Measurements from ENCODE around the gene TRAF3IP3. TPM values are rescaled to one million over a fixed set of nuclear protein-coding genes. Genes with fewer than 3 reads are reported as not detected.

Gene TRAF3IP3
- total and polyA plus RNA-seq, 4 donors, result 0.88 to 9.0 (median 2.7) TPM

GRCh38 chr1:209817691-209818090 lies 61.8 kb downstream of the TRAF3IP3 start:
- 83 to 91% methylated on average over 1 of the region's 1 CpG for WGBS, 2 donors
- Histone ChIP-seq H3K9me3 (ENCODE audit: control insufficient read depth, low read length) (no peaks in the 10 kb centered on the region), H3K4me3 (ENCODE audit: low read length in 2 of 2) (no peak overlapping the region), H3K4me1 (ENCODE audit: control insufficient read depth in 1 of 2, insufficient read depth in 2 of 2, low read length in 2 of 2) (no peaks in the 10 kb centered on the region), H3K27me3 (ENCODE audit: control insufficient read depth in 1 of 2, insufficient read depth in 2 of 2, low read length in 1 of 2) (no peaks in the 10 kb centered on the region), H3K36me3 (ENCODE audit: control insufficient read depth in 1 of 2, insufficient read depth in 2 of 2, low read length in 1 of 2) (no peaks in the 10 kb centered on the region), H3K27ac (ENCODE audit: low read depth in 1 of 2, low read length in 2 of 2) (no peak overlapping the region)
- DNase-seq, result no peak
- intact Hi-C loops (cut with DNase I), result no loop called here
- ATAC-seq (ENCODE audit: low FRiP score), result no peak

GRCh38 chr1:209819058-209819457 lies 63.2 kb downstream of the TRAF3IP3 start:
- H3K4me3 ChIP-seq (ENCODE audit: low read length in 2 of 2), result no peak overlapping the region
- intact Hi-C loops (cut with DNase I), result no loop called here

GRCh38 chr1:209820986-209821385 lies 65.1 kb downstream of the TRAF3IP3 start:
- no peaks in the 10 kb centered on the region for H3K27me3 ChIP-seq (ENCODE audit: control insufficient read depth in 1 of 2, insufficient read depth in 2 of 2, low read length in 1 of 2)
- no peak overlapping the region for H3K4me3 ChIP-seq (ENCODE audit: low read length in 2 of 2)
- H3K9me3 ChIP-seq (ENCODE audit: control insufficient read depth, low read length), result no peaks in the 10 kb centered on the region
- DNase-seq, result no peak
- H3K27ac ChIP-seq (ENCODE audit: low read depth in 1 of 2, low read length in 2 of 2), result no peak overlapping the region
- intact Hi-C loops (cut with DNase I), result loop anchor here in 1 of 2 donors (5.0 kb wide), 1 partner anchor 34 kb away; no protein-coding TSS in a partner anchor
- no peak for ATAC-seq (ENCODE audit: low FRiP score)
- no peaks in the 10 kb centered on the region for H3K36me3 ChIP-seq (ENCODE audit: control insufficient read depth in 1 of 2, insufficient read depth in 2 of 2, low read length in 1 of 2)
- H3K4me1 ChIP-seq (ENCODE audit: control insufficient read depth in 1 of 2, insufficient read depth in 2 of 2, low read length in 2 of 2), result no peaks in the 10 kb centered on the region
- 36 to 52% methylated on average over 4 of the region's 4 CpGs for WGBS, 2 donors

More at GRCh38 chr1:209819058-209819457, 63.2 kb downstream of the TRAF3IP3 start:
- no peaks in the 10 kb centered on the region for H3K27me3 ChIP-seq (ENCODE audit: control insufficient read depth in 1 of 2, insufficient read depth in 2 of 2, low read length in 1 of 2)
- 29 to 50% methylated on average over 1 of the region's 1 CpG for WGBS, 2 donors
- no peaks in the 10 kb centered on the region for H3K36me3 ChIP-seq (ENCODE audit: control insufficient read depth in 1 of 2, insufficient read depth in 2 of 2, low read length in 1 of 2)
- H3K4me1 ChIP-seq (ENCODE audit: control insufficient read depth in 1 of 2, insufficient read depth in 2 of 2, low read length in 2 of 2), result no peaks in the 10 kb centered on the region
- ATAC-seq (ENCODE audit: low FRiP score) (no peak), DNase-seq (no peak)
- no peak overlapping the region for H3K27ac ChIP-seq (ENCODE audit: low read depth in 1 of 2, low read length in 2 of 2)
- no peaks in the 10 kb centered on the region for H3K9me3 ChIP-seq (ENCODE audit: control insufficient read depth, low read length)

- intact Hi-C loops (cut with DNase I), result loop anchor here in 1 of 2 donors (5.0 kb wide), 1 partner anchor 35 kb away; no protein-coding TSS in a partner anchor
- 52 to 55% methylated on average over 7 of the region's 7 CpGs for WGBS, 2 donors
- Histone ChIP-seq H3K4me3 (ENCODE audit: low read length in 2 of 2) (no peak overlapping the region), H3K27ac (ENCODE audit: low read depth in 1 of 2, low read length in 2 of 2) (no peak overlapping the region), H3K9me3 (ENCODE audit: control insufficient read depth, low read length) (no peaks in the 10 kb centered on the region), H3K36me3 (ENCODE audit: control insufficient read depth in 1 of 2, insufficient read depth in 2 of 2, low read length in 1 of 2) (no peaks in the 10 kb centered on the region), H3K4me1 (ENCODE audit: control insufficient read depth in 1 of 2, insufficient read depth in 2 of 2, low read length in 2 of 2) (no peaks in the 10 kb centered on the region), H3K27me3 (ENCODE audit: control insufficient read depth in 1 of 2, insufficient read depth in 2 of 2, low read length in 1 of 2) (no peaks in the 10 kb centered on the region)
- no peak for DNase-seq
- no peak for ATAC-seq (ENCODE audit: low FRiP score)
Observed at GRCh38 chr1:209822706-209823105, 66.9 kb downstream of the TRAF3IP3 start.

- Histone ChIP-seq H3K4me3 (ENCODE audit: low read length in 2 of 2) (no peak overlapping the region), H3K27ac (ENCODE audit: low read depth in 1 of 2, low read length in 2 of 2) (no peak overlapping the region), H3K27me3 (ENCODE audit: control insufficient read depth in 1 of 2, insufficient read depth in 2 of 2, low read length in 1 of 2) (no peaks in the 10 kb centered on the region), H3K4me1 (ENCODE audit: control insufficient read depth in 1 of 2, insufficient read depth in 2 of 2, low read length in 2 of 2) (no peaks in the 10 kb centered on the region), H3K36me3 (ENCODE audit: control insufficient read depth in 1 of 2, insufficient read depth in 2 of 2, low read length in 1 of 2) (no peaks in the 10 kb centered on the region), H3K9me3 (ENCODE audit: control insufficient read depth, low read length) (no peaks in the 10 kb centered on the region)
- intact Hi-C loops (cut with DNase I), result loop anchor here in 1 of 2 donors (5.0 kb wide), 1 partner anchor 36 kb away; no protein-coding TSS in a partner anchor
- DNase-seq, result no peak
- WGBS, 2 donors, result 37 to 40% methylated on average over 12 of the region's 12 CpGs
- ATAC-seq (ENCODE audit: low FRiP score), result no peak
Observed at GRCh38 chr1:209823143-209824041, 67.5 kb downstream of the TRAF3IP3 start.

GRCh38 chr1:209825591-209826434 lies 70.0 kb downstream of the TRAF3IP3 start:
- Histone ChIP-seq H3K9me3 (ENCODE audit: control insufficient read depth, low read length) (no peaks in the 10 kb centered on the region), H3K4me1 (ENCODE audit: control insufficient read depth in 1 of 2, insufficient read depth in 2 of 2, low read length in 2 of 2) (no peaks in the 10 kb centered on the region), H3K27ac (ENCODE audit: low read depth in 1 of 2, low read length in 2 of 2) (no peak overlapping the region), H3K36me3 (ENCODE audit: control insufficient read depth in 1 of 2, insufficient read depth in 2 of 2, low read length in 1 of 2) (no peaks in the 10 kb centered on the region), H3K27me3 (ENCODE audit: control insufficient read depth in 1 of 2, insufficient read depth in 2 of 2, low read length in 1 of 2) (no peaks in the 10 kb centered on the region), H3K4me3 (ENCODE audit: low read length in 2 of 2) (no peak overlapping the region)
- WGBS, 2 donors, result 65 to 71% methylated on average over 11 of the region's 11 CpGs
- DNase-seq, result no peak
- intact Hi-C loops (cut with DNase I), result no loop called here
- no peak for ATAC-seq (ENCODE audit: low FRiP score)

GRCh38 chr1:209827384-209828262 lies 71.8 kb downstream of the TRAF3IP3 start, which contains the start of gene UTP25:
UTP25 (plus strand) TSS chr1:209827972; CDS start chr1:209828064, 92 bp downstream.
- no peaks in the 10 kb centered on the region for H3K9me3 ChIP-seq (ENCODE audit: control insufficient read depth, low read length)
- no peaks in the 10 kb centered on the region for H3K4me1 ChIP-seq (ENCODE audit: control insufficient read depth in 1 of 2, insufficient read depth in 2 of 2, low read length in 2 of 2)
- WGBS, 2 donors, result 22% methylated on average over 51 of the region's 51 CpGs
- H3K4me3 ChIP-seq (ENCODE audit: low read length in 2 of 2), result peak within 1 kb of the TSS; percentile 71 to 73
- intact Hi-C loops (cut with DNase I), result loop anchor here in 1 of 2 donors (1.0 kb wide), 1 partner anchor 43 kb away; the partner anchor contains the start of gene C1orf74
- no peaks in the 10 kb centered on the region for H3K36me3 ChIP-seq (ENCODE audit: control insufficient read depth in 1 of 2, insufficient read depth in 2 of 2, low read length in 1 of 2)
- DNase-seq (peak; percentile 96 to 97), ATAC-seq (ENCODE audit: low FRiP score) (peak; percentile 97)
- H3K27me3 ChIP-seq (ENCODE audit: control insufficient read depth in 1 of 2, insufficient read depth in 2 of 2, low read length in 1 of 2), result no peaks in the 10 kb centered on the region
- no peak within 1 kb of the TSS for H3K27ac ChIP-seq (ENCODE audit: low read depth in 1 of 2, low read length in 2 of 2)

- Histone ChIP-seq H3K4me1 (ENCODE audit: control insufficient read depth in 1 of 2, insufficient read depth in 2 of 2, low read length in 2 of 2) (no peaks in the 10 kb centered on the region), H3K4me3 (ENCODE audit: low read length in 2 of 2) (no peak overlapping the region), H3K27me3 (ENCODE audit: control insufficient read depth in 1 of 2, insufficient read depth in 2 of 2, low read length in 1 of 2) (no peaks in the 10 kb centered on the region), H3K36me3 (ENCODE audit: control insufficient read depth in 1 of 2, insufficient read depth in 2 of 2, low read length in 1 of 2) (peaks cover 0 to 6% of the 10 kb centered on the region in 2 donors), H3K27ac (ENCODE audit: low read depth in 1 of 2, low read length in 2 of 2) (no peak overlapping the region), H3K9me3 (ENCODE audit: control insufficient read depth, low read length) (no peaks in the 10 kb centered on the region)
- no peak for ATAC-seq (ENCODE audit: low FRiP score)
- intact Hi-C loops (cut with DNase I), result no loop called here
- no peak for DNase-seq
- 69 to 74% methylated on average over 2 of the region's 2 CpGs for WGBS, 2 donors
Observed at GRCh38 chr1:209829716-209830115, 73.9 kb downstream of the TRAF3IP3 start.

Data from aorta (tissue), 5 donors.